ENCODE measurements around the gene ERBB4. TPM values are rescaled to one million over a fixed set of nuclear protein-coding genes. Genes with fewer than 3 reads are reported as not detected.

Gene ERBB4
- total RNA-seq, 1 donor from 2014 or later, result 9.9 TPM

DNA sequence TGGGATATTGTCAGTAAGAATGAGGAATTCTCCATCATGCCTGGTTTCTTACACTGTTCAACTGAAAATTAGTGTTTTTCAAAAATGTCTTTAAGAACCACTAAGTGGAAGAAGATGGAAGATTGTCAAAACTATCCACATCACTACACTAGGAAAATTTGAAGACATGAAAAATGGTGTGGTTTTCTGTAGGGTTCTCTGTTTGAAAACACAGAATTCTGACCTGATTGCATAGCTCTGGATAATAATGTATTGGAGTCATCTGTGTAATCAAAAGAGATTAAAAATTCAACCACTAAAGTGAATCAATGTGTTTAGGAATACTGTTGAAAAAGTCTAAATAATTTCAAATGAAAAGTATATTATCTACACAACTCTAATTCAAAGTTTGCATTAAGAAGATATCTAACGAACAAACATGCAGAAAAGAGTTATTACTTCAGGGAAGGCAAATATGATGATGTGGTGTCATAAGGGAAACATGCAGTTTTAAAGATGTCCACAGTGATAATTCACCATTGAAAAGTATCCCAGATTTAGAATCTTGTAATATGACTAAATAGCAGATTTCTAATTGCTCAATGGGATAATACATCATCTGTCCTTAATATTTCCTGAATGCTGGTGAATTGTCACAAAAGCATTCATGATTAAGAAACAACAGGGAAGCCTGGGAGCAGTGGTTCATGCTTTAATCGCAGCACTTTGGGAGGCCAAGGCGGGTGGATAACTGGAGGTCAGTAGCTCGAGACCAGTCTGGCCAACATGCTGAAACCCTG is 116.9 kb downstream of the ERBB4 start:
- Mint-ChIP-seq H3K27me3 (no peaks in the 10 kb centered on the region), H3K4me1 (ENCODE audit: unreplicated experiment) (no peaks in the 10 kb centered on the region), H3K4me3 (no peak overlapping the region), H3K27ac (no peak overlapping the region), H3K9me3 (no peaks in the 10 kb centered on the region), H3K36me3 (no peaks in the 10 kb centered on the region)
- DNase-seq (ENCODE audit: extremely low spot score, unreplicated experiment), result no peak
- TF ChIP-seq, protein P1, sequence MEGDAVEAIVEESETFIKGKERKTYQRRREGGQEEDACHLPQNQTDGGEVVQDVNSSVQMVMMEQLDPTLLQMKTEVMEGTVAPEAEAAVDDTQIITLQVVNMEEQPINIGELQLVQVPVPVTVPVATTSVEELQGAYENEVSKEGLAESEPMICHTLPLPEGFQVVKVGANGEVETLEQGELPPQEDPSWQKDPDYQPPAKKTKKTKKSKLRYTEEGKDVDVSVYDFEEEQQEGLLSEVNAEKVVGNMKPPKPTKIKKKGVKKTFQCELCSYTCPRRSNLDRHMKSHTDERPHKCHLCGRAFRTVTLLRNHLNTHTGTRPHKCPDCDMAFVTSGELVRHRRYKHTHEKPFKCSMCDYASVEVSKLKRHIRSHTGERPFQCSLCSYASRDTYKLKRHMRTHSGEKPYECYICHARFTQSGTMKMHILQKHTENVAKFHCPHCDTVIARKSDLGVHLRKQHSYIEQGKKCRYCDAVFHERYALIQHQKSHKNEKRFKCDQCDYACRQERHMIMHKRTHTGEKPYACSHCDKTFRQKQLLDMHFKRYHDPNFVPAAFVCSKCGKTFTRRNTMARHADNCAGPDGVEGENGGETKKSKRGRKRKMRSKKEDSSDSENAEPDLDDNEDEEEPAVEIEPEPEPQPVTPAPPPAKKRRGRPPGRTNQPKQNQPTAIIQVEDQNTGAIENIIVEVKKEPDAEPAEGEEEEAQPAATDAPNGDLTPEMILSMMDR (conservative IDR thresholded peaks at IDR 0.05), result no peak

DNA sequence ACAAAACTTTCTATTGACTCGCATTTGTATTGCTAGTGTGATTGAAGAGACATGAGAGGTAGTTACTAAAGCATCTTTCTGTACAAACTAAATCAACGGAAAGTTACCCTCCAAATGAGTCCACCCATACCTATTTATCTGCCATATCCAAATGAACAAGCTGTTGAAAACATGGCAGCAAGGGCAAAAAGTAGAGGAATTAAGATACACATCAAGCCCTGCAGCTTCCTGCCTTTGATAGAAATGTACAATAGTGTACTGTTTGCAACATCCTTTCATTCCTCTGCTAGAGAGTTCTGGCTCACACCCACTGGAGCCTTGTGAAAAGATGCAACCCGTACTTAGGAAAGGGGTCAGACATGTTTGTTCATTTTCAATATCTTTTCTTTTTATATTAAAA is 122.5 kb downstream of the ERBB4 start:
- H3K27ac Mint-ChIP-seq, result no peak overlapping the region
- no peaks in the 10 kb centered on the region for H3K9me3 Mint-ChIP-seq
- H3K36me3 Mint-ChIP-seq, result no peaks in the 10 kb centered on the region
- TF ChIP-seq, protein P1 (conservative IDR thresholded peaks at IDR 0.05), result no peak
- no peaks in the 10 kb centered on the region for H3K27me3 Mint-ChIP-seq
- H3K4me3 Mint-ChIP-seq, result no peak overlapping the region
- no peak for DNase-seq (ENCODE audit: extremely low spot score, unreplicated experiment)
- no peaks in the 10 kb centered on the region for H3K4me1 Mint-ChIP-seq (ENCODE audit: unreplicated experiment)

DNA sequence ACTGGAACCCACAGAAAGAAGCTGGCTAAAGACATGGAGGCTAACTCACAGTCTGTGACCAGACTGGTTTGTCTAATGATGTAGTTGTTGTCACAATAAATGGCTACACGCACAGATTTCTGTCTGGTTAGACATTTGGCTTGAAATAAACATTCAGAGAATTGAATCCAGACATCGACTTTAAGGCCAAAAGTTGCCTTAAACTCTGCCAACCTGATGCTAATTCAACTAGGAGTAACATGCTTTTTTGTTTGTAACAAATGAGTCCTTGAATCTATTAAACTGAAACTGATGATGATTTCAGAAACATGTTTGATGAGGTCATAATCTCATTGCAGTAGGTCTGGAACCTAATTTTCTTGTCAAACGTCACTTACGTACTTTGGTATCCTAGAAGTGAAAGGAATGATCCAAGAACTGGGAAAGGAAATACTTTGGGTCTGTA is 123.8 kb downstream of the ERBB4 start:
- no peak for DNase-seq (ENCODE audit: extremely low spot score, unreplicated experiment)
- H3K4me3 Mint-ChIP-seq, result no peak overlapping the region

DNA sequence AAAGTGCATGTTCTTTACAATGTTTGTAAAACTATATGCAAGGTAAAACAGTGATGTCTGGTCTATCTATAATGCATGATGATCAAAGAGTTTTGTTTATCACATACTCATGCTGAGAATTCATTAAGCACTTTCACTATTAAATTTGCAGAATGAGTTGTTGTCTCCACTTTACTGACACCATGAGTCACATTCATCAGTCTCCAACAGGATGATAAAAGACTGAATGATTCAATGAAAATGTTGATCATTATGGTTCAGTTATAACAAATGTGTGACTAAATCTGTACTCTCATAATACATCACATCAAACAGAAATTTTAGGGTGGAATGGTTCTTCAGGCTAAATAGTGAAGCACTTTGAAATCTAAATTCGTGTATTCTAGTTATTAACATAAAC is 129.0 kb downstream of the ERBB4 start:
- Mint-ChIP-seq H3K27ac (no peak overlapping the region), H3K27me3 (no peaks in the 10 kb centered on the region), H3K9me3 (no peaks in the 10 kb centered on the region), H3K4me1 (ENCODE audit: unreplicated experiment) (no peaks in the 10 kb centered on the region), H3K36me3 (no peaks in the 10 kb centered on the region), H3K4me3 (no peak overlapping the region)
- TF ChIP-seq, protein P1 (conservative IDR thresholded peaks at IDR 0.05), result no peak
- no peak for DNase-seq (ENCODE audit: extremely low spot score, unreplicated experiment)

More for the DNA sequence above, 123.8 kb downstream of the ERBB4 start:
- TF ChIP-seq, protein P1 (conservative IDR thresholded peaks at IDR 0.05), result no peak
- no peaks in the 10 kb centered on the region for H3K4me1 Mint-ChIP-seq (ENCODE audit: unreplicated experiment)
- H3K27ac Mint-ChIP-seq, result no peak overlapping the region
- H3K36me3 Mint-ChIP-seq, result no peaks in the 10 kb centered on the region
- no peaks in the 10 kb centered on the region for H3K9me3 Mint-ChIP-seq
- H3K27me3 Mint-ChIP-seq, result no peaks in the 10 kb centered on the region

DNA sequence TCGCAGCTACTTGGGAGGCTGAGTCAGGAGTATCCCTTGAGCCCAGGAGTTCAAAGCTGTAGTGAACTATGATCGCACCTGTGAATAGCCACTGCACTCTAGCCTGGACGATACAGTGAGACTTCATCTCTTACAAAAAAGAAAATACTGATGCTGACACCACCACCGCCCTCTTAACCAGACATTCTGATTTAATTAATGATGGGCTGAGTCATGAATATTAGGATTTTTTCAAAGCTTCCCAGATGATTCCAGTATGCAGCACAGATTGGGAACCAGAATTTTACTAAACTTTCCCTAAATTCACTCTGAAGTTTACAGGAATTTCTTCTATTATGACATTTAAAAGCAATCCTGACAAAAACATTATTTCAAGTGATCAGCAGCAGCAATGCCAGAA is 130.1 kb downstream of the ERBB4 start:
- no peaks in the 10 kb centered on the region for H3K36me3 Mint-ChIP-seq

More for the DNA sequence above, 130.1 kb downstream of the ERBB4 start:
- Mint-ChIP-seq H3K4me3 (no peak overlapping the region), H3K27ac (no peak overlapping the region), H3K27me3 (no peaks in the 10 kb centered on the region), H3K9me3 (no peaks in the 10 kb centered on the region), H3K4me1 (ENCODE audit: unreplicated experiment) (no peaks in the 10 kb centered on the region)
- no peak for DNase-seq (ENCODE audit: extremely low spot score, unreplicated experiment)
- TF ChIP-seq, protein P1 (conservative IDR thresholded peaks at IDR 0.05), result no peak

Measured in type B pancreatic cell (in vitro differentiated cells).